ENCODE results near the gene ZIC4. TPM values are rescaled to one million over a fixed set of nuclear protein-coding genes. Genes with fewer than 3 reads are reported as not detected.

ZIC4 gene
- total RNA-seq, 4 donors from 2014 or later = not detected

DNA sequence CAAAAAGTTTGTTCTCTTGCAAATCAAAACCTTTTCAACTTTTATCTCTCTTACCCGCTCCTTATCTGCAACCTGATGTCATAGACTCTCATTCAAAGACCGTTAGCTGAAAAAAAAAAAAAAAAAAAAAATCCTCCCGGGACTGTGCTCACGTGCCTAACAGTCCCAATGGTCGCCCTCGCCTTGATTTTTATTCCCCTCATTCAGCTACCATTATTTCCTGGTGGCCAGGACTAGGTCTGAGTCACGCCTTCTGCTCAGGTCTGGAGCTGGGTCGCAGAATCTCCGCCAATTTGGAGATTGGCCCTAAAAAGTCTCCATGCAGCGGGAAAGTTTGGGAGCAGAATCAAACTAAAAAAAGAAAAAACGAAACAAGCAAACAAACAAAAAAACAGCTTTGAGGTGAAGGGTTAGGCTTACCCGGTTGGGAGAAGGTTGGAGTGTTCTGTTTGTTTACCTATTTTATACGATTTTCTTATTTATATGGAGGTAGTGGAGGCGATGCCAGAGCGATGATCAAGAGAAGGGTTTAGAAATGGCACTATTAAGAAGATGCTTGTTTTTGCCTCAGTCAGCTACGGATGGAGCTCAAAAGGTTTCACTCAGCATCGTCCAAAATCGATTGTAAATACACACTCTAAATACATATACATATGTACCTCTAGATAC lies 51.1 kb downstream of the ZIC4 start:
- Histone ChIP-seq H3K27ac (no peak overlapping the region), H3K4me3 (no peak overlapping the region), H3K27me3 (peaks cover 84% of the 10 kb centered on the region), H3K36me3 (no peaks in the 10 kb centered on the region), H3K4me1 (peaks cover 4% of the 10 kb centered on the region), H3K9me3 (no peaks in the 10 kb centered on the region)
- no peak for DNase-seq (ENCODE audit: low spot score in 2 of 2)
- WGBS = 10% methylated on average over 18 of the region's 18 CpGs
- TF ChIP-seq, protein P1, sequence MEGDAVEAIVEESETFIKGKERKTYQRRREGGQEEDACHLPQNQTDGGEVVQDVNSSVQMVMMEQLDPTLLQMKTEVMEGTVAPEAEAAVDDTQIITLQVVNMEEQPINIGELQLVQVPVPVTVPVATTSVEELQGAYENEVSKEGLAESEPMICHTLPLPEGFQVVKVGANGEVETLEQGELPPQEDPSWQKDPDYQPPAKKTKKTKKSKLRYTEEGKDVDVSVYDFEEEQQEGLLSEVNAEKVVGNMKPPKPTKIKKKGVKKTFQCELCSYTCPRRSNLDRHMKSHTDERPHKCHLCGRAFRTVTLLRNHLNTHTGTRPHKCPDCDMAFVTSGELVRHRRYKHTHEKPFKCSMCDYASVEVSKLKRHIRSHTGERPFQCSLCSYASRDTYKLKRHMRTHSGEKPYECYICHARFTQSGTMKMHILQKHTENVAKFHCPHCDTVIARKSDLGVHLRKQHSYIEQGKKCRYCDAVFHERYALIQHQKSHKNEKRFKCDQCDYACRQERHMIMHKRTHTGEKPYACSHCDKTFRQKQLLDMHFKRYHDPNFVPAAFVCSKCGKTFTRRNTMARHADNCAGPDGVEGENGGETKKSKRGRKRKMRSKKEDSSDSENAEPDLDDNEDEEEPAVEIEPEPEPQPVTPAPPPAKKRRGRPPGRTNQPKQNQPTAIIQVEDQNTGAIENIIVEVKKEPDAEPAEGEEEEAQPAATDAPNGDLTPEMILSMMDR (IDR thresholded peaks at IDR 0.05) = no peak
- TF ChIP-seq POLR2AphosphoS5 (IDR thresholded peaks at IDR 0.05) (no peak), EP300 (IDR thresholded peaks at IDR 0.05) (no peak), POLR2A (IDR thresholded peaks at IDR 0.05) (no peak)

DNA sequence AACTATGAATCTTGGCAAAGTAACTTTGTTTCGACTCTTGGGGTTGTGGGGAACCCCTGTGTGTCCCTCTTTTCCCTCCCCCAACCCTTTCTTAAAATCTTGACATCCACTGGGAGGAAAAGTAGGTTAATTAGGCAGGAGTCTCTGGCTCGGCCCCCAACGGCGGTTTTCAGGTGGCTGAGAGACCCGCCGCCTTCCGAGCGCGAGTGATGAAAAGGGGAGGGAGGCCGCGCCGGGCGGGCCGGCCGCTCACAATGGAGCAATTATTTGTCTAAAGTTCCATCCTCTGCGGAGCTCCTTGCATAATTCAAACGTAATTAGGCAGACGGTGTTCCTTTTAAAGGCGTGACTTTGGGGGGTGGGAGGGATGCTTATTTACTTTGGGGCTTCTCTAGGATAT lies 51.7 kb downstream of the ZIC4 start:
- no peak for DNase-seq (ENCODE audit: low spot score in 2 of 2)
- Histone ChIP-seq H3K27me3 (peaks cover 78% of the 10 kb centered on the region), H3K4me3 (no peak overlapping the region), H3K27ac (no peak overlapping the region), H3K9me3 (no peaks in the 10 kb centered on the region), H3K4me1 (peaks cover 4% of the 10 kb centered on the region), H3K36me3 (no peaks in the 10 kb centered on the region)
- TF ChIP-seq, protein P1 (IDR thresholded peaks at IDR 0.05) = no peak
- TF ChIP-seq POLR2A (IDR thresholded peaks at IDR 0.05) (no peak), EP300 (IDR thresholded peaks at IDR 0.05) (no peak), POLR2AphosphoS5 (IDR thresholded peaks at IDR 0.05) (no peak)
- WGBS = 13% methylated on average over 19 of the region's 19 CpGs

DNA sequence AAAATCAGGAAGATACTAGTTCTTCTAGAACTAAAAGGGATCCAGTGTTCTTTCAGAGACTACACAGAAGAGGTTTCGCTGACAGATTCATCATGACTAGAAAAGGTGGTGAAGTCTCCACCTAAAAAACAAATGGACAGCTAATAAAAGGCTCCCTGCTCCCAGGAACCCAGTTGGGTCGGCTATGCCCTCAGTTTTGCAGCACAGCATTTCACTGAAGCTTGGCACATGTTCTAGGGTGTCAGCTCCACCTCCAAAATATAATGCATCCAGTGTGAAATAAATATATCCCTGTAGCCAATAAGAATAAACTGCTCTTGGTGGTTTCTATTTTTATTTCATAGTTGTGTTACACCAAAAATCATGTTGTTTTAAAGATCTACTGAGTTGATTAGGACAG lies 55.0 kb downstream of the ZIC4 start:
- Histone ChIP-seq H3K36me3 (no peaks in the 10 kb centered on the region), H3K4me1 (peaks cover 4% of the 10 kb centered on the region), H3K4me3 (no peak overlapping the region), H3K27ac (no peak overlapping the region), H3K27me3 (peaks cover 54% of the 10 kb centered on the region), H3K9me3 (no peaks in the 10 kb centered on the region)
- TF ChIP-seq POLR2AphosphoS5 (IDR thresholded peaks at IDR 0.05) (no peak), EP300 (IDR thresholded peaks at IDR 0.05) (no peak), POLR2A (IDR thresholded peaks at IDR 0.05) (no peak)
- TF ChIP-seq, protein P1 (IDR thresholded peaks at IDR 0.05) = no peak
- 60% methylated on average over 2 of the region's 2 CpGs for WGBS
- no peak for DNase-seq (ENCODE audit: low spot score in 2 of 2)

DNA sequence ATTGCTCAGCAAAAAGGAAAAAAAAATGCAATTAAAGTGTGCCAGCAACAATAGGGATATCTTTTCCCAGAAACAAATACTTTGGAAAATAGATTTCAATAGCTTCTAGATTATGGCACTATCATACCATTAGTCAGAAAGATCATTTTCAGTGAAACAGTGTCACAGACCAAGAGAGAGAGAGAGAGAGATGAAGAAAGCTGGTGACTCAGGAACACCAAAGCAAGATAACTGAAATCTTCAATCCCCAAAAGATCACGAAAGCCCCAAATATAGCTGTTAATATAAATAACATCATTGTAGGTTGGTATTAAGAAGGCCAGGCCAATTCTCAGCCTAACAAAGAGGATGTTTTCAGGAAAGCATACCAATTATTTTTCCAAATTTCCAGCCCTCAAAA lies 57.4 kb downstream of the ZIC4 start:
- 90% methylated on average over 1 of the region's 1 CpG for WGBS
- peaks cover 30% of the 10 kb centered on the region for H3K27me3 ChIP-seq
- no peak overlapping the region for H3K4me3 ChIP-seq
- H3K27ac ChIP-seq = no peak overlapping the region
- TF ChIP-seq EP300 (IDR thresholded peaks at IDR 0.05) (no peak), POLR2A (IDR thresholded peaks at IDR 0.05) (no peak), POLR2AphosphoS5 (IDR thresholded peaks at IDR 0.05) (no peak)
- TF ChIP-seq, protein P1 (IDR thresholded peaks at IDR 0.05) = no peak
- no peaks in the 10 kb centered on the region for H3K9me3 ChIP-seq
- no peaks in the 10 kb centered on the region for H3K36me3 ChIP-seq
- no peaks in the 10 kb centered on the region for H3K4me1 ChIP-seq
- no peak for DNase-seq (ENCODE audit: low spot score in 2 of 2)

DNA sequence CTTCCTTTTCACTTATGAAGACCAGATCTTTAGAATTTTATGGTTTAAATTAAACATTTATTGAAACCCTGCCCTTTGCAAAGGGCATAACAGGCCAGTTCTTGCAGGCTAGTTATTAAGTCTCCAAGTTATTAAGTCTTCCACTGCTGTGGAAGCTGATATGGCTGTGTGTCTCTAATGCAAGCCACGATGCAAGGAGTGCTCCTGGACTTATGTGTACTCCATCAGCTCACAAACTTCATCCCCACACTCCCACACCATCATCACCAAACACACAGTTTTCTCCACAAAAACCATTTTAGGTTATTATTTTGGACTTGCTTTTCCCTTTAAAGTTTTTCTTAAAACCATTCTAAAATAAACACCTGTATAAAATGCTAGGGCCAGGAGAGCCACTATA lies 62.4 kb downstream of the ZIC4 start:
- no peaks in the 10 kb centered on the region for H3K4me1 ChIP-seq
- no peak for TF ChIP-seq POLR2A (IDR thresholded peaks at IDR 0.05)
- no peak for TF ChIP-seq POLR2AphosphoS5 (IDR thresholded peaks at IDR 0.05)
- no peak for TF ChIP-seq EP300 (IDR thresholded peaks at IDR 0.05)
- TF ChIP-seq, protein P1 (IDR thresholded peaks at IDR 0.05) = no peak
- H3K9me3 ChIP-seq = no peaks in the 10 kb centered on the region
- WGBS = 63% methylated on average over 1 of the region's 1 CpG
- peaks cover 9% of the 10 kb centered on the region for H3K27me3 ChIP-seq
- no peak overlapping the region for H3K27ac ChIP-seq
- H3K36me3 ChIP-seq = no peaks in the 10 kb centered on the region
- no peak overlapping the region for H3K4me3 ChIP-seq
- no peak for DNase-seq (ENCODE audit: low spot score in 2 of 2)
